ENCODE measurements around the gene RPL29.

RPL29 gene

GRCh38 chr3:51944451-51945021 lies 51.2 kb downstream of the RPL29 start:
- no peak for DNase-seq
